Skeletal muscle cell (primary cell): ENCODE data around the gene HDAC7.

ENCODE experiments used
- DNase-seq: peaks from one replicate; pipeline ENCODE4 v3.0.0-alpha.2; 2010; ENCODE audit warnings: low read depth
- H3K4me3 ChIP-seq: 2 replicates; pipeline ENCODE4 v1.5.1; 2011; ENCODE audit warnings: low read depth, mild to moderate bottlenecking, control low read depth, low read length, moderate library complexity

HDAC7 gene

DNA sequence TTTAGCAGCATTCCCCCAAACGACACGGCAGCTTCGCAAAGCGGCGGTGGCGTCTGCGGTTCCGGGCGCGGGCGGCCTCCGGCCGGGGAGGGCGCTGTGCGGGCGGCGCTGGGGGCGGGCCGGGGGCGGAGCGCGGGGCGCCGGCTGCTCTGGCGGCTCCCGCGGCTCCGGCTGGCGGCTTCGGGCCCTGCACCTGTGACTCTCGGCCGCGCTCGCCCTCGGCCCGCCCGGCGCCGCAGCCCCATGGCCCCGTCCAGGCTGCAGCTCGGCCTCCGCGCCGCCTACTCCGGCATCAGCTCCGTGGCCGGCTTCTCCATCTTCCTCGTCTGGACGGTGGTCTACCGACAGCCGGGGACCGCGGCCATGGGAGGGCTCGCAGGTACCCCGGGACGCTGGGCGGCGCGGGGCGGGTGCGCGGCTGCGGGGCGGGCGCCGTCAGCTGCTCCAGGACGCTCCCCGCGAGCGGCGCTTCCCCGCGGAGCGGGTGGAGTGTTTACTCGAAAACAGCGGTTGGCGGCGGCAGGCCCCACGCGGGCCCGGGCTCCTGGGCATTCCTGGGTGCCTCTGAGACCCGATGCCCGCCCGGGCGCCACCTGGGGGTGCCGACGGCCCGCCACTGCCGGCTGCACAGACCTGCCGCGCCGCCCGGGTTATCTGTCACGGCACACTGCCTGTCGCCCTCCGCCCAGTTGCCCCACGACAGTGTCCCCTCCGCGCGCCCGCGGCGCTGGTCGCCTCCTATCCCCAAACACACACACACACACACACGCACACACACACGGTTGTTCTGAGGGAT, 46.4 kb downstream of the HDAC7 start, which contains the start of gene SLC48A1:
SLC48A1 (plus strand) TSS at position 177 of the 796 bp plus-strand sequence; CDS start at position 244, 67 bp downstream.
- DNase-seq = no peak
- H3K4me3 ChIP-seq = peak within 1 kb of the TSS; percentile 56

DNA sequence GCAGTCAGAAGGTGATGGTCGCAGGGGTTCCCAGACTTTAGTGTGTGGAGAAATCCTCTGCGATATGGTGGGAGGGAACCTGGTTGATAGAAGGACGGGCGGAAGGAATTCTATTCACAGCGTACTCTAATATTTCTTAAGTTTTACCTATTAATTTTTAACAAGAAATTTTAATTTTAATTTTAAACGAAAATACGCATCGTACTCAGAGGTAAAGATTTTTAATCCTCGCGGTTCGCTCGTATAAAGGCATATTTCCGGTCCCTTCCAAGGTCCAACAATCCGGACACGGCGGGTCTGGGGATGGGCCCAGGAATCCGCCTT, 47.0 kb downstream of the HDAC7 start:
- H3K4me3 ChIP-seq = peak overlapping the region; percentile 56
- DNase-seq = no peak

DNA sequence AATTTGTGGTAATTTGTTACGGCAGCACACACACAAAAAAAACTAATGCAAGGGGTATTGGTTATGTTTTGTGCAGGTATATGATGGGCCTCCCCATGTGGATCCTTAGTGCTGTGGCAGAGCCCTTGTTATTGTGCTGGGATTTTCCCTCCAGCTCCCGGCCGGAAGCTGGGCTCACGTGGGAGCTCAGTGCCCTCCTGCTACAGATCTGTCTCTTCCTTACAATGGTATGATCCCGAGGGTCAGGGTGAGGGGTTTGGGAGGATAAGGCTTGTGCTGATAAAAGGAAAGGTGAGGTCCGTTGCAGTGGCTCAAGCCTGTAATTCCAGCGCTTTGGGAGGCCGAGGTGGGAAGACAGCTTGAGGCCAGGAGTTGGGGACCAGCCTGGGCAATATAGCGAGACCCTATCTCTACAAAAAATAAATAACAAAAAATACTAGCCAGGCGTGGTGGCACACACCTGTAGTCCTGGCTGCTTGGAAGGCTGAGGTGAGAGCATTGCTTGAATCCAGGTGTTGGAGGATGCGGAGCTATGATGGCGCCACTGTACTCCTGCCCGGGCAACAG, 47.5 kb downstream of the HDAC7 start:
- no peak for DNase-seq
- no peak overlapping the region for H3K4me3 ChIP-seq

DNA sequence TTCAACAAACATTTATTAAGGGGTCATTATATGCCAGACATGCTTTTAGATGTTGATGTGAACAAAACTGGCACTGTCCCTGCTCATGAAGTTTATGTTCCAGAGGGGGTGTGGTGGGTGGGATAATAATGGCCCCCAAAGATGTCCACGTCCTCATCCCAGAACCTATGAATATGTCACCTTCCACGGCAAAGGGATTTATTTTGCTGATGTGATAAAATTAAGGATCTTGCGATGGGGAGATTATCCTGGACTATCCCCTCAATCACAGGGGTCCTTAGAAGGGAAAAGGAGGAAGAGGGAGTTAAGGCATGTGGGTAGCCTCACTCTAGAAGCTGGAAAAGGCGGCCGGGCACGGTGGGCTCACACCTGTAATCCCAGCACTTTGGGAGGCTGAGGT, 48.4 kb downstream of the HDAC7 start:
- no peak for DNase-seq
- no peak overlapping the region for H3K4me3 ChIP-seq

DNA sequence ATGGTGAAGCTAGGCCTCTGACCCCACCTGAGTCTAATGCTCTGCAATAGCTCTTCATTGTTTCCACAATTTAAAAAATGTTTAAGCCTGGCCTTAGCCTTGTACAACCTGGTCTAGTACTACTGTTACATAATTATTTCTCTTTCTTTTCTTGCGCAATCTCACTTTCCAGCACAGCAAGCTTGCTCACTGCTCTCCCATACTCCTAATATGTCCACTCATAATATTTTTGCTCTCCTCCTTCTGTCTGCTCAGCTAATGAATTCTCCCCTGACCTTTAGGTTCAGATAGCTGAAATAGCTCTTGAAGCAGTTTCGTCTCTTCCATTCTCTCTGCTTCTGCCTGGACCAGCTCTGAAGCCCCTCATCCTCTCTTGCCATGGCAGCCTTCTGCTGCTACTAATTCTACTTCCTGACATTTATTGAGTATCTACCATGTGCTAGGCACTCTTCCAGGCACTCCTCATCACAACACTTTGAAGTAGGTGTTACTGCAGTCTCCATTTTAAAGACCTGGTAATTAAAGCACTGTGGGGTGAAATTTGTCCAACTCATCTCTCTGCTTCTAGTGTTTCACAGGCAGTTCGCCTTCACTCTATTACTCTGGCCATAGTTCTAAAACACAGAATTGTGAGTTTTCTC, 49.5 kb downstream of the HDAC7 start:
- no peak for DNase-seq
- no peak overlapping the region for H3K4me3 ChIP-seq

DNA sequence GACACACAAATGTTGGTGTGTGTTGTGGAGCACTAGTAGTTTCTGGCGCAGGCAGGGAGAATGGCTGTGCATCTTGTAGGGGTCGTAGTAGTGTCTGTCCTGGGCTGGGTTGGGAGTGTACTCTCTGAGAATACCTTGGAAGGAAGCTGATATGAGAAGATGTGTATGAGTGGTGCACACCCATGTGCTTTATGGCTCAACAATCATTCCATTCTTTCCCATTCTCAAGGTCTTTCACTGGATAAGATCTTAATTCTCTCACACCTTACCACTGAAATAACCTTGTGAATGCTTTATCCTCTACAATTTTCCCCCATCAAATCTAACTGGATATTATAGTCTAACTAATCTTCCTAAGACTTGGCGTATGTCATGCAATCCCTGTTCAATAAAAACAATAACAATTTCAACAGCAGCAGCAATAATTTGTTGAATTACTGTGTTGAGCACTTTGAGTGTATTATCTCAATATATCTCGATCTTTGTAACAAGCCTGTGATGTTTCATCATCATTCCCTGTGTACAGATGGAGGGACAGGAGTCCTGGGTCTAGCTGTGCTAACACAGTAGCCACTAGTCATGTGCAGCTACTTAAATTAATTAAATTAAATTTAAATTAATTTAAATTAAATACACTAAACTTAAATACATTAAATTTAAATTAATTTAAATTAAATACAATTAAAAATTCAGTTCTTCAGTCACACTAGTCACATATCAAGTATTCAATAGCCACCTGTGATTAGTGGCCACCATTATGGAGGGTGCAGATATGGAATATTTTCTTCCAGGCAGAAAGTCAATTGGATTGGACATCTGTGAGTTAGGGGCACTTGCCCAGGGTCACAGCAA, 50.2 kb downstream of the HDAC7 start:
- no peak overlapping the region for H3K4me3 ChIP-seq
- DNase-seq = no peak

DNA sequence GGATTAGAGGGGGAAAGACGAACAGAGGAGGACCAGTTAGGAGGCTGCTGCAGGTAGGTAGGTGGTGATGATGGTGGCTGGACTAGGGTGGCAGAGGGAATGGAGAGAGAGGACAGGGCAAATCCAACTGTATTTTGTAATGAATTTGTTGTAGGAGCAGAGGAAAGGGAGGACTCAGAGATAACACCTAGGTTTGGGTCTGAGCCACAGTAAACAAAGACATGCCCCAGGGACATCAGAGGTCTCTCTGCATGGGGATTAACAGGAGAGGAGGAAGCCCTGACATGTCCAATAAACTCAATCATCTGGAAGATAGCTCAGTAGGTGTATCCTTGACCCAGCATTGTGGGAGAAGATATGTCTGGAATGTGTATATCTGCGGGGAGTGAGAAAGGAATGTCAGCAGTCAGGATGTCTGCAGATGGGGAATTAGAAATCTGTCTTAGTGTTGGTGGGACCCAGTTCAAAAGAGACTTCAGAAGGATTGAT, 51.3 kb downstream of the HDAC7 start:
- no peak for DNase-seq
- no peak overlapping the region for H3K4me3 ChIP-seq

DNA sequence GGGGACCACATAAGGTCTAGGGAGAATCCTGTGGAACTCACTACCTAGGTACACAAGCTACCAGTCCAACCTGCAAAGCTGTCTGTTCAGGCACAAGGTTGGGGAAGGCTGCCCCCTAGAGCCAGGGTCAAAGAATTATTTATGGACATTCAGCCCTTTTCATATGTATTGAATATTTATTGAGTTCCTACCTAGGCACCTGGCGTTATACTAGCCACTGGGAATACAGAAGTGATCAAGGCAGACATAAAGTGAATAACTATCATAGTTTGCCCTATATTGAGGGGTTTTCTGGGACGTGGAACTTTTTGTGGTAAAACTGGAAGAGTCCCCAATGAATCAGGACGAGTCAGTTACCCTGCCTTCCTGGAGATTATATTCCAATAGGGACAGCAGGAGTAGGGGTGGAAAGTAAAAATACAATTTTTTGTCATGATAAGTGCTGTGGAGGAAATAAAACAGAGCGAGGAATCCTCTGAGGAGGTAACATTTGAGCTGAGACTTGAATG, 52.4 kb downstream of the HDAC7 start:
- H3K4me3 ChIP-seq = no peak overlapping the region
- DNase-seq = no peak

DNA sequence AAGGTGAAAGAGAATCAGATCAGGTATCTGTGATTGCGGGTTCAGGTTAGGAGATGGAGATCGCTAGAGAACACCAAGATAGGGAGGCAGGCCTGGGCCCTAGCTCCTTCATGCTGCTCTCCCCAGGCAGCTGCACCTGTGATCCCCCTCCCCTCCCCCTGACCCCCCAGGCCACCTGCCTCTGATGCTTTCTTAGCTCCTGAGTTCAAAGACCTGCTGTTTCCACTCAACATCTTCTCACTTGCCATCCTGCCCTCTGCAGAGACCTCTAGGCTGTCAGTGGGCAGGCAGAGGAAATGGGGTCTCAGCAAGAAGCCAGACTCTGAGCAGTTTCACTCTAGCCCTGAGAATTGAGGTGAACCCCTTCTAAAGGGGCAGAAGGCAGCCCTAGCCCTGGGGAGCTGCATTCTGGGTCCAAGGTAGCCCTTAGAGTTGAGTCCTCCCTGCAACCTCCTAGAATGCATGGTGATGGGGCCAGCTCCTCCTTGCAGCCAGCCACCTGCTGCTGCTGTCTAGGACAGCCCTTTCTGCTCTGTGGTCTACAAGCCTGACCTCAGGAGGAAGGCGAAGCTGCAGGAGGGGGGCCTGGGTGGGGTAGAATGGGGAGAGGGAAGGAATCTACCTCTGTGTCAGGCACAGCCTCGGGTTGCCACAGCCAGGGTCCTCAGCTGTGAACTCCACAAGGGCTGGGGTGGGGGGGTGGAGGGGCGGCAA, 53.0 kb downstream of the HDAC7 start:
- no peak overlapping the region for H3K4me3 ChIP-seq
- no peak for DNase-seq

DNA sequence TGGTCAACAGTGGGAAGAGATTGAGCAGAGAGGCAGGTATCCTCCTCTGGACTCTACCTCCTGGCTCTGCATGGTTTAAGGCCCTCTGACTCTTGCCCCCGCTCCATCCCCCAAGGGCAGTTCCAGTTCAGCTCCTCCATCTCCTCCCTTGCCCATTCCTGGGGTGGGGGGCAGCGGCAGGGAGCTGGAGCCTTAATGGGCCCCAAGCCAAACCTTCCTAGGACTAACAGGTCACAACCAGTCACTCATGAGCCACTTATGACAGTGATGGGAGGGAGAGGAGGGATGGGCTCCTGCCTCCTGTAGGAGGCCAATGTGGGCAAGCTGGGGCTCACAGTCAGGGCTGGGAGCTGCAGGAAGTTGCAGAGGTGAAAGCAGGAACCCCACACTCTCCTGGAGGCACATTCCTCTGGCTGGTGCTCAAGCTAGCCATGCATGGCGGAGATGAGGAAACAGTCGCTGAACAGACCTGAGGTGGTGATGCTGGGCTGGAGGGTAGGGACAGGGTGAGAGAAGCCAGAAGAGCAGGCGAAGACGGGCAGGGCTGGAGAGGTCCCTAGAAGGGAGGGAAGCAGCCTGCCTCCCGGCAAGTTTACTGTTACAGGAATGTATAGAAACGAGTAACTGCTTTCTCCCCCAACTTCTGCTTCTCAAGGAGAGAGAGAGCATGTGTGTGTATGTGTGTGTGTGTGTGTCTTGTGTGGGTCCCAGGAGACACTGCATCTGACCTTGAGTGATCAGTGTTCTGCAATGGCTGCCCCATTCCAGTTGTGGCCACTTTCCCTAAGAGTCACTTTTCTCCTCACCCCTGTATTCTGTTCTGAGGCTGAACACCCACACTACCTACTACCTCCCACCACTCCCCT, 56.0 kb downstream of the HDAC7 start:
- H3K4me3 ChIP-seq = no peak overlapping the region
- no peak for DNase-seq

DNA sequence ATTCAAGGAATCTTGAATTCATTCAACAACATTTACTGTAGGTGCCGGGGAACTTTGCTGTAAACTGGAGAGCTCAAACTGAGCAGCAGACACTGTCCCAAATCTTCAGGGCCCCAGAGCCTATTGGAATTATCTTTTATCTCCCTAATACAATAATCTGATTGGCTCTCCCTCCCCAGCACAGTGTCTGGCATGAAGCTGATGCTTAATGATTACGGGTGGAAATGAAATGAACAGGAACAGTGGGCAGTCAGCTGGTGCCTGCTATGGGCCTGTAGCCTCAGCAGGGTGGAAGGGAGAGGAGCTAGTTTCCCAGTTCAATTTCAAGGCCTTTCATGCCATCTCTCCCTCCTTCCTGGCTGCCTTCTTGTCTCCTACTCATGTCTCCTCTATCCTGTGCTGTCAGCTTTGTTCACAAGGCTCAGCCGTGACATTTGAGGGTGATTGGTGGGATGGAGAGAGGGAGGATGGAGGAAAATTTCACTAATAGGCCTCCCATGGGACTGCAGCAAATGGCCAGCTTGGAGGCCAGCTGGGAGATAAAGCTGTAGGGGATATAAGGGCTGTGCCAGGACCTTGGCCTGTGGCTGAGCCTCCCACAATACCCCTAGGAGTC, 56.7 kb downstream of the HDAC7 start:
- H3K4me3 ChIP-seq = no peak overlapping the region
- DNase-seq = no peak

DNA sequence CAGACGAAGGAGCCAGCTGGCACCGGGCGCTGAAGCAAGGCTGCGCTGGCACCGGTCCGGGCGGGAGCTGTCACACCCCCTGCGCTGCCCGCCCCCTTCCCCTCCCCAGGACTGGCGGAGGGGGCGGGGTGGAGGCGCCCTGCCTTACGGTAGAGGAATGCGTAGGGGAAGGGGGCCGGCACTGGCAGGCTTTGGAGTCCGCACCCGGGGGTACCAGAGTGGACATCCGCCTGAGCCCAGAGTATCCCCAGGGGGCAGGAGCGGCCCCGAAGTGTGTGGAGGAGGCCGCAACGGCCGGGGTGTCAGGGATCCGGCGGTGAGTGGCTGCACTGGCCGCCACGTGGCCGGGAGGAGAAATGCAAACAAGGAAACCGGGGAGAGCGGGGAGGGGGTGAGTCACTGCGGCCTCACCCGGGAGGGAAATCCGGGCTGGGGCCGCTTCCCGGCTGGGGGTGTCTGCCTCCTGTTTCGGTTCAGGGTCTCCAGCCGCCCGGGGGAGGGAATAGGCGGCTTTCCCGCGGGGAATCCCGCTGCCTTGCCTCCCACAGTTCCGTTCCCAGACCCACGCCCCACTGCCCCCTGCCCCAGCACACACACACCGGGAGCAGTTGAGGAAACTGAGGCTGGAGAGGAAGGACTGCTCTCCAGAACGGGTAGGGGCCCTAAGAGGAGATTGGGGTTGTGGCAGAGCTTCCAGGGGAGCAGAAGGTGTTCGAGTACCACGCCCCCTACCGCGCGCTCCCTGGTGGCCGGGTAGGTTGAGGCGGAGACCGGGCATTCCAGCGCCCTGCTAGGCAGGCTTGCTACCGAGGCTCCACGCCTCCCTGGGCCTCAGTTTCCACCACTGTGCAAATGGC, 60.6 kb downstream of the HDAC7 start, which contains the start of gene RAPGEF3:
RAPGEF3 (minus strand) TSS at position 47 of the 857 bp plus-strand sequence. CDS start 324 bp downstream, outside the sequence.
- no peak for DNase-seq
- H3K4me3 ChIP-seq = peak within 1 kb of the TSS; percentile 61

DNA sequence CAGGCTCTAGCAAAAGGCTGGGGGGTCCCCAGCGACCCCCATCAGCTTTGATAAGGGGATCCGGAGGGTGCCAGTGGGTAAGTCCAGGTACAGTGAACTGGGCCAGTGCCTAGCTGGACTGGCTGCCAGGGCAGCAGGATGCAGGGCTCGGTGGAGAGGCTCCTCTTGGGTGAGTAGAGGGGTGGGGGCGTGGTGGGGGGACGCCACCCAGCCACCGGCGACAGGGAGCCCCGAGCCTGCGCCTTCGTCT, 61.2 kb downstream of the HDAC7 start:
- H3K4me3 ChIP-seq = peak overlapping the region; percentile 61
- DNase-seq = no peak

DNA sequence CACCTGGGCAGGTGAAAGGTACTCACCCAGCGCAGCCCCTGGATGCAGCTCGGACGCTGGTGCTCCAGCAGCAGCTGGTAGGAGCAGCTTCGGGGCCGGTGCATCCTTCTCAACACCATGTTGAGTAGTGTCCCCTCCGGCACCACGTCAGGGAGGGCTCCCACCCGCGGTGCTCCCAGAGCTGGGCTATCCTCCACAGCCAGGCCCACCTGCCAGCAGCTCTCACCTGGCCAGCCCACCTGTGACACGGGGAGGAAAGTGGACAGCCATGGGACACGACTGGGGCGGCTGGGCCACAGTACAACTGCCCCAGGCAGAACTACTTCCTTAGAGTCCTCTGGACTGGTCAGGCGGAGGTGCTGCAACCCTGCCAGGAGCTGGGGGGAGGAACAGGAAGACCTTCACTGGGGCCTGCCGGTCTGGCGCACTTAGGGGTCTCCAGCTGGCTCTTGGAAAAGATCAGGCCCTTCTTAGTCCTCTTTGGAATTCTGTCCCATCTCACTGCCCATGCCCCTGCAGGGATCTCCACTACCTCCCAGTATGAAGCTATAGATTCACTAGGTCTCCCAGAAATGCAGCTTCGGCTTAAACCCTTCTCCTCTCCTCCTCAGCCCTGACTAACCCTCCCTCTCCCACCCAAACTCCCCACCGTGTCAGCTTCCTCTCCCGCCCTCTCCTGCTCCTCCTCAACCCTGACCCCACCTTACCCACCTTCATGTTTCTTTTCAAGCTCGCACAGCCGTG, 61.7 kb downstream of the HDAC7 start:
- peak overlapping the region; percentile 61 for H3K4me3 ChIP-seq
- no peak for DNase-seq

DNA sequence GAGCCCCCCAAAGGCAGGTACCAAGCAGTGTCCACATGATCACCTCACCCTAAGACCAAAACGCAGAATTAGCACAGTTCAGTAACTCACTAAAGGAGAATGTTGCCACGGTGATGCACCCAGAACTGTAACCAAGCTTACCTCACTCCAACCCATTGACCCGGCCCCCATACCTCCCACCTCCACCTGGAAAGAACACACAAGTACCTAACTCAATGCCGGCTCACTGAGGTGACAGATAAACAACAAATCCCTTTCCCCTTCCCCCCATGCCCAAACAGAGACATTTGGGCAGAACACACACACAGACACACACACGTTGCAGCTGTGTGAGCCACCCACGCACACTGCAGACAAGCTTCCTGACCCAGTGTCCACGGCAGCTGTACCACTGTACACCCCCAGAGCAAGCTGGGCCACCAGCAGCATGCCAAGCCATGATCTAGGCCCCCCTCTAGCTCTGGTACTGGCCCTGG, 62.3 kb downstream of the HDAC7 start:
- DNase-seq = no peak
- H3K4me3 ChIP-seq = no peak overlapping the region
